ENCODE results near the gene IQCK.

The IQCK gene

DNA sequence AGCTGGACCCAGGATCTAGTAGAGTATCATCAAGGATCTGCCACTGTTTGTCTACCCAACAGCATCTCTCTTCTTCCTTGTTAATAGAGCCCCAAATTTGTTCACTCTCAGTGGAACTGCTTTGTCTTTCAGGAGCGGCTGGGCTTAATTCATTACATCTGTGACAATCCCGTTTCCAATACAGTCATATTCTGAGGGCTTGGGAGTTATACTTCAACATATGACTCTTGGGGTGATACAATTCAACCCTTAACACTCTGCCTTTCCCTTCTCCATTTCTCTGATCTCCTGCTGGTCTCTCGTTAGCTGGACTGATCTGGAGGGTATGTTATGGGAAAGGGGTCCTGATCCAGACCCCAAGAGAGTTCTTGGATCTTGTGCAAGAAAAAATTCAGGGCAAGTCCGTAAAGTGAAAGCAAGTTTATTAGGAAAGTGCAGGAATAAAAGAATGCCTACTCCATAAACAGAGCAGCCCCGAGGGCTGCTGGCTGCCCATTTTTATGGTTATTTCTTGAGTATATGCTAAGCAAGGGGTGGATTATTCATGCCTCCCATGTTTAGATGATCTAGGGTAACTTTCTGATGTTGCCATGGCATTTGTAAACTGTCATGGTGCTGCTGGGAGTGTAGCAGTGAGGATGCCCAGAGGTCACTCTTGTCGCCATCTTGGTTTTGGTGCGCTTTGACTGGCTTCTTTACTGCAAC, 42.4 kb downstream of the IQCK start:
- Histone ChIP-seq H3K27me3 (ENCODE audit: insufficient read depth, low read depth, severe bottlenecking) (no peaks in the 10 kb centered on the region), H3K36me3 (no peaks in the 10 kb centered on the region), H3K27ac (no peak overlapping the region), H3K9me3 (ENCODE audit: severe bottlenecking) (no peaks in the 10 kb centered on the region), H3K4me3 (ENCODE audit: low read depth, low read length) (no peak overlapping the region)
- TF ChIP-seq, protein P1, sequence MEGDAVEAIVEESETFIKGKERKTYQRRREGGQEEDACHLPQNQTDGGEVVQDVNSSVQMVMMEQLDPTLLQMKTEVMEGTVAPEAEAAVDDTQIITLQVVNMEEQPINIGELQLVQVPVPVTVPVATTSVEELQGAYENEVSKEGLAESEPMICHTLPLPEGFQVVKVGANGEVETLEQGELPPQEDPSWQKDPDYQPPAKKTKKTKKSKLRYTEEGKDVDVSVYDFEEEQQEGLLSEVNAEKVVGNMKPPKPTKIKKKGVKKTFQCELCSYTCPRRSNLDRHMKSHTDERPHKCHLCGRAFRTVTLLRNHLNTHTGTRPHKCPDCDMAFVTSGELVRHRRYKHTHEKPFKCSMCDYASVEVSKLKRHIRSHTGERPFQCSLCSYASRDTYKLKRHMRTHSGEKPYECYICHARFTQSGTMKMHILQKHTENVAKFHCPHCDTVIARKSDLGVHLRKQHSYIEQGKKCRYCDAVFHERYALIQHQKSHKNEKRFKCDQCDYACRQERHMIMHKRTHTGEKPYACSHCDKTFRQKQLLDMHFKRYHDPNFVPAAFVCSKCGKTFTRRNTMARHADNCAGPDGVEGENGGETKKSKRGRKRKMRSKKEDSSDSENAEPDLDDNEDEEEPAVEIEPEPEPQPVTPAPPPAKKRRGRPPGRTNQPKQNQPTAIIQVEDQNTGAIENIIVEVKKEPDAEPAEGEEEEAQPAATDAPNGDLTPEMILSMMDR (IDR thresholded peaks at IDR 0.05; ENCODE audit: low read depth, low read length): no peak
- no peak for DNase-seq

DNA sequence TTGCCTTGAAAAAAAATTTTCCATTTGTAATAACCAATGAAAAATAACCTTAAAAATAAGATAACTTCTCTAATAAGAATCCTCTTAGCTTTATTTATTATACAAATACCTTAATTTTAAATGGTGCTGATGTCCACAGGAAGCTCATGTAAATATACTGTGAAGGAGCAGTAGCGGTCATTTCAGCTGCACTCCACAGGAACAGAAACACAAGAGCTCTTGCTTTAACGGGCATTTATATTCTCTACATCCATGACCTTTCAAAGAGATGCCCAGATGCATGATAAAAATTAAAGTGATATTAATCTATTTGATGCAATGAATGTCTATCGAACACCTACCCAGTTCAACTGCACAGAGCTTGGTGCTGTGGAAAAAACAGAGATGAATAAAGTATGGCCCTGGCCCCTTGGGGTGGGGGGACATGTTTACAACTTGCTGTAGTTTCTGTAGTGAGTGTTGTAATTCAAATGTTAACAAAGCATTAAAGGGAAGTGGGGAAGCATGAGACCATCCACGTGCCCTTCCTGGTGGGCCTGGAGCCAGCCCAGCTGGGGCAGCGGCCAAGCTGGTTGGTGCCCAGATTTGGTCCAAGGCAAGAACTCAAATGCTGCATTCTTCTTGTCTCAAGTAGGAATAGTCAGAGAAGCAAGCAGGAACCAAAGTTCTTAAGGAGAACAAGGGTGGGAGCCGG, 47.9 kb downstream of the IQCK start:
- no peak for DNase-seq
- no peak overlapping the region for H3K27ac ChIP-seq
- H3K27me3 ChIP-seq (ENCODE audit: insufficient read depth, low read depth, severe bottlenecking): no peaks in the 10 kb centered on the region
- TF ChIP-seq, protein P1 (IDR thresholded peaks at IDR 0.05; ENCODE audit: low read depth, low read length): no peak
- no peak overlapping the region for H3K4me3 ChIP-seq (ENCODE audit: low read depth, low read length)
- H3K9me3 ChIP-seq (ENCODE audit: severe bottlenecking): no peaks in the 10 kb centered on the region
- no peaks in the 10 kb centered on the region for H3K36me3 ChIP-seq

DNA sequence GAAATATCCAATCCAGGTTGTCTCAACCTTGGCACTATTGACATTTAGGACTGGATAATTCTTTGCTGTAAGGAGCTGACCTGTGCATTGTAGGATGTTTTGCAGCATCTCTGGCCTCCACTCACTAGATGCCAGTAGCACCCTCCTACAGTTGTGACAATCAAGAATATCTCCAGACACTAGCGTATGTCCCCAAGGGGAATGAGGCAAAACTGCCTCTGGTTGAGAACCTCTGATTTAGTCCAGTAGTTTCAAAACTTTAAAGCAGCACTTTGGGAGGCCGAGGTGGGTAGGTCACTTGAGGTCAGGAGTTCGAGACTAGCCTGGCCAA, 48.4 kb downstream of the IQCK start:
- H3K27ac ChIP-seq: no peak overlapping the region
- TF ChIP-seq, protein P1 (IDR thresholded peaks at IDR 0.05; ENCODE audit: low read depth, low read length): no peak
- H3K4me3 ChIP-seq (ENCODE audit: low read depth, low read length): no peak overlapping the region
- H3K36me3 ChIP-seq: no peaks in the 10 kb centered on the region
- H3K9me3 ChIP-seq (ENCODE audit: severe bottlenecking): no peaks in the 10 kb centered on the region
- H3K27me3 ChIP-seq (ENCODE audit: insufficient read depth, low read depth, severe bottlenecking): no peaks in the 10 kb centered on the region
- DNase-seq: no peak

DNA sequence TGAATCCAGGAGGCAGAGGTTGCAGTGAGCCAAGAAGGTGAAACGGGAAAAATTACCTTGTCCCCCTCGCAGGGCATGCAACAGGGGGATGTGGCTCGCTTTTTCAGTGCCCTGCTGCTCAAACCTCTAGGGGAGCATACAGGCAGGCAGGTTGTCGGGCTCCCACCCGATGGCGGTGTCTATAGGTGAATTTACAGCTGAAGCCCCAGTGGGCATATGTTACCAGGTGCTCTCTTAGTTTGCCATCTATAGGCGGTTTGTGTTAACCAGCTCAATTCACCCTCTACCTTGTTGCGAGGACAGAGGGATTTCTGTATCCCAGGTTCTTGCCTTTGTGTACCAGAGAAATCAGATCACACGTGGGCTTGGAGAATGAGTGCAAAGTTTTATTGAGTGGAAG, 48.9 kb downstream of the IQCK start:
- no peak for DNase-seq

DNA sequence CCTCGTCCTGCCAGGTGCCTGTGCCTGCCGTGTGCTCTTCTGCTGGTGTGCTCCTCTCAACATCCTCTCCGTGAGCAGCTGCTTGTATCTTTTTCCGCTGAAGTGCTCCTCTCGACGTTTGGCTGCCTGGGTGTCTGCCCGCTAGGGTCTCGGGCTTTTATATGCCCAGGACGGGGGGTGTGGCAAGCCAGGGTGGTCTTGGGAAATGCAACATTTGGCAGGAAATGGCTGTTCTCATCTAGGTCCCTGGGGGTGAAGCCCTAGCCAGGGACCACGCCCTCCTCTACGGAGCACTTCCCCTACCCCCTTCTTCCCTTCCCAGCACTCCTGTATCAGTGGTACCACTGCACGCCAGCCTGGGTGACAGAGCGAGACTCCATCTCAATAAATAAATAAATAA, 49.4 kb downstream of the IQCK start:
- no peaks in the 10 kb centered on the region for H3K36me3 ChIP-seq
- H3K27ac ChIP-seq: no peak overlapping the region
- H3K4me3 ChIP-seq (ENCODE audit: low read depth, low read length): no peak overlapping the region
- DNase-seq: no peak
- H3K27me3 ChIP-seq (ENCODE audit: insufficient read depth, low read depth, severe bottlenecking): no peaks in the 10 kb centered on the region
- H3K9me3 ChIP-seq (ENCODE audit: severe bottlenecking): no peaks in the 10 kb centered on the region
- TF ChIP-seq, protein P1 (IDR thresholded peaks at IDR 0.05; ENCODE audit: low read depth, low read length): no peak

More for the DNA sequence above, 48.9 kb downstream of the IQCK start:
- no peak overlapping the region for H3K4me3 ChIP-seq (ENCODE audit: low read depth, low read length)
- no peaks in the 10 kb centered on the region for H3K27me3 ChIP-seq (ENCODE audit: insufficient read depth, low read depth, severe bottlenecking)
- TF ChIP-seq, protein P1 (IDR thresholded peaks at IDR 0.05; ENCODE audit: low read depth, low read length): no peak
- H3K27ac ChIP-seq: no peak overlapping the region
- H3K9me3 ChIP-seq (ENCODE audit: severe bottlenecking): no peaks in the 10 kb centered on the region
- no peaks in the 10 kb centered on the region for H3K36me3 ChIP-seq

All from WERI-Rb-1 (cell line).